Right lobe of liver (tissue), 6 donors: ENCODE measurements around the gene CEP164. TPM values are rescaled to one million over a fixed set of nuclear protein-coding genes. Genes with fewer than 3 reads are reported as not detected.

Source experiments
- ATAC-seq, 4 donors: fragments of 200-7000 bp; cut with Tn5 transposase; one replicate each; pipeline ENCODE4 v1.9.1; 2020; ENCODE audit warnings: mild to moderate bottlenecking in 4 of 4, moderate library complexity in 4 of 4
- DNase-seq, 3 donors: peaks; one replicate each; pipeline ENCODE4 v3.0.0-alpha.2; 2020
- H3K27ac ChIP-seq, 3 donors: fragments of 200-600 bp; one replicate each; pipeline ENCODE4 v1.8.0; 2022
- H3K27me3 ChIP-seq, 2 donors: fragments of 200-600 bp; one replicate each; pipeline ENCODE4 v1.8.0; 2022
- H3K36me3 ChIP-seq, 4 donors: fragments of 200-600 bp; sonication (generic) in 1 of 4; one replicate each; pipeline versions ENCODE4 v1.5.1 to v1.8.0; 2017 to 2022; ENCODE audit warnings: control low read depth in 1 of 4
- H3K4me1 ChIP-seq, 4 donors: fragments of 200-600 bp; sonication (generic) in 1 of 4; one replicate each; pipeline versions ENCODE4 v1.5.1 to v1.8.0; 2017 to 2022; ENCODE audit warnings: control low read depth in 1 of 4
- H3K4me3 ChIP-seq, 3 donors: fragments of 200-600 bp; one replicate each; pipeline ENCODE4 v1.8.0; 2022
- H3K9me3 ChIP-seq, 4 donors: fragments of 200-600 bp; sonication (generic) in 1 of 4; one replicate each; pipeline versions ENCODE4 v1.5.1 to v1.8.0; 2017 to 2022; ENCODE audit warnings: control low read depth in 1 of 4
- CTCF ChIP-seq, 4 donors: fragments of 200-600 bp in 3 of 4; fragments of 450-650 bp in 1 of 4; IDR thresholded peaks; one replicate each; pipeline versions ENCODE4 v1.5.1 to v1.8.0; 2016 to 2022; ENCODE audit warnings: antibody characterized with exemption in 4 of 4, mild to moderate bottlenecking in 2 of 4
- POLR2A ChIP-seq: fragments of 450-650 bp; IDR thresholded peaks from one replicate; pipeline ENCODE4 v1.6.1; 2017; ENCODE audit warnings: antibody characterized with exemption, mild to moderate bottlenecking
- WGBS: methylation state at CpG from one replicate; pipeline ENCODE4 v1.1.6; 2018; ENCODE audit warnings: low coverage, low lambda C conversion rate; ENCODE audit not compliant: insufficient coverage; ENCODE audit errors: missing lambda C conversion rate; 5-methylcytosine and 5-hydroxymethylcytosine counted together
- intact Hi-C, 2 donors: fragments of 100-400 bp; cut with DNase I; formaldehyde crosslinking; loops; one replicate each; pipeline versions ENCODE4 v1.11.2 to v1.14.1; 2022
- total RNA-seq, 6 experiments: library from RNA; depleted of rRNA in 2 of 6; stranded (reverse); fragments of >200 nt in 2 of 6; fragmentation: NEBNext Ultra II Directional in 3 of 6; extraction: Animal tissue kit (Norgen Biotek cat#: 25700) in 3 of 6; gene quantifications; one replicate each; pipeline versions ENCODE4 v1.1.0 to v1.2.4, GENCODE V29; 2016 to 2023
- donor health status: DM: no; HTN: yes; CAD: no.
- donor health status: DM: no; HTN: no; CAD: no.
- donor health status: DM: no; HTN: no; CAD: no.
- donor health status: DM: no; HTN: yes; CAD: no.
- donor health status: DM: no; HTN: yes; CAD: no.

Gene CEP164
- total RNA-seq, 6 experiments from 2014 or later = 7.2 to 11.2 (median 8.6) TPM

GRCh38 chr11:117421041-117421440, 93.4 kb downstream of the CEP164 start:
- DNase-seq = no peak
- no peak overlapping the region for H3K4me3 ChIP-seq
- no peaks in the 10 kb centered on the region for H3K27me3 ChIP-seq
- H3K9me3 ChIP-seq = no peaks in the 10 kb centered on the region
- H3K4me1 ChIP-seq = no peaks in the 10 kb centered on the region
- no peaks in the 10 kb centered on the region for H3K36me3 ChIP-seq
- no peak for TF ChIP-seq POLR2A
- ATAC-seq = no peak
- H3K27ac ChIP-seq = no peak overlapping the region
- WGBS = 65% methylated on average over 6 of the region's 13 CpGs
- intact Hi-C loops = loop anchor here in 1 of 2 donors (10.0 kb wide), 1 partner anchor 374 kb away; the partner anchor contains the start of gene DSCAML1

- no peaks in the 10 kb centered on the region for H3K27me3 ChIP-seq
- ATAC-seq (no peak), DNase-seq (peak in 1 of 3 donors; percentile 25)
- no peak overlapping the region for H3K4me3 ChIP-seq
- 60% methylated on average over 6 of the region's 7 CpGs for WGBS
- no peaks in the 10 kb centered on the region for H3K9me3 ChIP-seq
- TF ChIP-seq CTCF (IDR thresholded peaks at IDR 0.05) (no peak), POLR2A (no peak)
- intact Hi-C loops = loop anchor here in 1 of 2 donors (10.0 kb wide), 1 partner anchor 373 kb away; the partner anchor contains the start of gene DSCAML1
- H3K4me1 ChIP-seq = no peaks in the 10 kb centered on the region
- H3K27ac ChIP-seq = no peak overlapping the region
- H3K36me3 ChIP-seq = no peaks in the 10 kb centered on the region
These were observed 93.8 kb downstream of the CEP164 start for GRCh38 chr11:117421476-117421875.

- H3K36me3 ChIP-seq = no peaks in the 10 kb centered on the region
- H3K27me3 ChIP-seq = no peaks in the 10 kb centered on the region
- H3K9me3 ChIP-seq = no peaks in the 10 kb centered on the region
- H3K4me3 ChIP-seq = no peak overlapping the region
- TF ChIP-seq POLR2A = no peak
- TF ChIP-seq CTCF (IDR thresholded peaks at IDR 0.05) = no peak
- no peak for ATAC-seq
- DNase-seq = peak in 1 of 3 donors; percentile 28
- intact Hi-C loops = loop anchor here in 1 of 2 donors (10.0 kb wide), 1 partner anchor 372 kb away; the partner anchor contains the start of gene DSCAML1
- WGBS = 67% methylated on average over 5 of the region's 14 CpGs
- no peaks in the 10 kb centered on the region for H3K4me1 ChIP-seq
- H3K27ac ChIP-seq = no peak overlapping the region
These were observed 95.5 kb downstream of the CEP164 start for GRCh38 chr11:117423046-117423575.

GRCh38 chr11:117424781-117425180, 97.1 kb downstream of the CEP164 start:
- Histone ChIP-seq H3K4me3 (no peak overlapping the region), H3K4me1 (no peaks in the 10 kb centered on the region), H3K36me3 (no peaks in the 10 kb centered on the region), H3K27me3 (no peaks in the 10 kb centered on the region), H3K27ac (no peak overlapping the region), H3K9me3 (no peaks in the 10 kb centered on the region)
- no peak for TF ChIP-seq POLR2A
- no peak for TF ChIP-seq CTCF (IDR thresholded peaks at IDR 0.05)
- peak in 1 of 3 donors; percentile 33 for DNase-seq
- ATAC-seq = no peak
- WGBS = 52% methylated on average over 4 of the region's 4 CpGs
- intact Hi-C loops = loop anchor here in 1 of 2 donors (10.0 kb wide), 1 partner anchor 370 kb away; the partner anchor contains the start of gene DSCAML1

- no peak for ATAC-seq
These were observed 98.1 kb downstream of the CEP164 start for GRCh38 chr11:117425679-117426296.

More at GRCh38 chr11:117425679-117426296, 98.1 kb downstream of the CEP164 start:
- TF ChIP-seq POLR2A = no peak
- TF ChIP-seq CTCF (IDR thresholded peaks at IDR 0.05) = no peak
- Histone ChIP-seq H3K4me1 (no peaks in the 10 kb centered on the region), H3K27ac (no peak overlapping the region), H3K36me3 (no peaks in the 10 kb centered on the region), H3K4me3 (no peak overlapping the region), H3K9me3 (no peaks in the 10 kb centered on the region), H3K27me3 (no peaks in the 10 kb centered on the region)
- no peak for DNase-seq
- intact Hi-C loops = loop anchor here in 1 of 2 donors (10.0 kb wide), 1 partner anchor 369 kb away; the partner anchor contains the start of gene DSCAML1
- WGBS = 38% methylated on average over 13 of the region's 13 CpGs
